HepG2 (cell line): Measurements from ENCODE around the gene ITCH. TPM values are rescaled to one million over a fixed set of nuclear protein-coding genes. Genes with fewer than 3 reads are reported as not detected.

Source experiments
- ARID2 ChIP-seq: sonication (generic); formaldehyde crosslinking; IDR thresholded peaks from 2 replicates; pipeline ENCODE4 v1.8.1; 2022; ENCODE audit warnings: mild to moderate bottlenecking, missing genetic modification reagents, borderline replicate concordance
- BORCS8-MEF2B ChIP-seq: sonication (generic); formaldehyde crosslinking; IDR thresholded peaks from 2 replicates; pipeline ENCODE4 v1.8.0; 2022; ENCODE audit warnings: mild to moderate bottlenecking, missing genetic modification reagents
- KDM5B ChIP-seq: sonication (generic); formaldehyde crosslinking; IDR thresholded peaks from 2 replicates; pipeline ENCODE4 v1.4.0; 2020; ENCODE audit warnings: missing genetic modification reagents, mild to moderate bottlenecking, borderline replicate concordance
- MXD1 ChIP-seq: sonication (generic); formaldehyde crosslinking; IDR thresholded peaks from 2 replicates; pipeline ENCODE4 v1.4.0; 2020; ENCODE audit warnings: mild to moderate bottlenecking, missing genetic modification reagents
- NCOA2 ChIP-seq: sonication (generic); formaldehyde crosslinking; IDR thresholded peaks from 2 replicates; pipeline ENCODE4 v1.8.0; 2022; ENCODE audit warnings: inconsistent platforms
- SRSF1 ChIP-seq: fragments of 200-400 bp; formaldehyde crosslinking; optimal IDR thresholded peaks from 2 replicates; pipeline ENCODE3; 2017; ENCODE audit warnings: mild to moderate bottlenecking, low read depth, low read length, moderate library complexity
- SRSF4 ChIP-seq: fragments of 200-400 bp; formaldehyde crosslinking; IDR thresholded peaks from one replicate; pipeline ENCODE4 v1.6.1; 2018; ENCODE audit warnings: mild to moderate bottlenecking, low read depth, low read length, moderate library complexity; ENCODE audit not compliant: poor library complexity, severe bottlenecking
- TAF1 ChIP-seq: sonication (generic); formaldehyde crosslinking; IDR thresholded peaks from 2 replicates; pipeline ENCODE4 v1.4.0; 2020; ENCODE audit warnings: missing genetic modification reagents
- ZNF251 ChIP-seq: sonication (generic); formaldehyde crosslinking; IDR thresholded peaks from 2 replicates; pipeline ENCODE4 v1.9.0; 2021; ENCODE audit warnings: mild to moderate bottlenecking, missing genetic modification reagents
- ZNF569 ChIP-seq: sonication (generic); formaldehyde crosslinking; IDR thresholded peaks from 2 replicates; pipeline ENCODE4 v1.5.0; 2020; ENCODE audit warnings: mild to moderate bottlenecking, missing genetic modification reagents, moderate library complexity, borderline replicate concordance
- ZNF850 ChIP-seq: sonication (generic); formaldehyde crosslinking; conservative IDR thresholded peaks from 2 replicates; pipeline ENCODE4 v1.9.0; 2021; ENCODE audit warnings: mild to moderate bottlenecking, missing genetic modification reagents
- ZNF883 ChIP-seq: sonication (generic); formaldehyde crosslinking; IDR thresholded peaks from 2 replicates; pipeline ENCODE4 v1.5.1; 2020; ENCODE audit warnings: mild to moderate bottlenecking, missing genetic modification reagents; ENCODE audit errors: not compliant biosample characterization
- polyA plus RNA-seq, 8 experiments: library from polyadenylated mRNA; depleted of rRNA in 3 of 8; stranded (reverse) in 7 of 8; unstranded in 1 of 8; fragments of >200 nt; fragmentation: Illumina TruSeq in 4 of 8; extraction: Trizol in 4 of 8; gene quantifications; 2 replicates each; pipeline versions ENCODE4 v1.2.1 to v1.2.3, GENCODE V29; 2011 to 2016; ENCODE audit warnings: low read depth in 4 of 8, missing spikeins in 1 of 8, mixed read lengths in 1 of 8; ENCODE audit not compliant: insufficient read depth in 1 of 8
- total RNA-seq, 5 experiments: library from RNA; depleted of rRNA; stranded (reverse); fragments of >200 nt; fragmentation: Illumina TruSeq; extraction: Trizol; gene quantifications; 2 replicates each; pipeline ENCODE4 v1.2.3, GENCODE V29; 2016; ENCODE audit warnings: low read depth in 1 of 5
- TF ChIP-seq, protein P1 (sequence below): sonication (generic); formaldehyde crosslinking; IDR thresholded peaks from 2 replicates; pipeline ENCODE4 v1.5.1; 2020; ENCODE audit warnings: missing genetic modification reagents, mild to moderate bottlenecking, borderline replicate concordance
- TF ChIP-seq, protein P2 (sequence below): sonication (generic); formaldehyde crosslinking; IDR thresholded peaks from 2 replicates; pipeline ENCODE4 v1.5.1; 2020; ENCODE audit warnings: mild to moderate bottlenecking, missing genetic modification reagents, borderline replicate concordance
- TF ChIP-seq, protein P3 (sequence below): sonication (generic); formaldehyde crosslinking; IDR thresholded peaks from 2 replicates; pipeline ENCODE4 v1.4.0; 2020; ENCODE audit warnings: mild to moderate bottlenecking, missing genetic modification reagents
- TF ChIP-seq, protein P4 (sequence below): sonication (generic); formaldehyde crosslinking; IDR thresholded peaks from 2 replicates; pipeline ENCODE4 v1.5.0; 2020; ENCODE audit warnings: missing genetic modification reagents
- TF ChIP-seq, protein P5 (sequence below), 2 experiments: sonication (generic) in 1 of 2; formaldehyde crosslinking in 1 of 2; IDR thresholded peaks; 2 replicates each; pipeline versions ENCODE4 v1.4.0 to v1.6.1; 2018 to 2020; ENCODE audit warnings: missing genetic modification reagents in 2 of 2, borderline replicate concordance in 1 of 2, low read depth in 1 of 2, mild to moderate bottlenecking in 1 of 2, missing biosample characterization in 1 of 2

The ITCH gene
- total and polyA plus RNA-seq, 2 of the 13 experiments (the other 11 are each of a cell fraction or from before 2014, with no cell fraction given): 20.5 to 112 TPM

- TF ChIP-seq, protein P1, sequence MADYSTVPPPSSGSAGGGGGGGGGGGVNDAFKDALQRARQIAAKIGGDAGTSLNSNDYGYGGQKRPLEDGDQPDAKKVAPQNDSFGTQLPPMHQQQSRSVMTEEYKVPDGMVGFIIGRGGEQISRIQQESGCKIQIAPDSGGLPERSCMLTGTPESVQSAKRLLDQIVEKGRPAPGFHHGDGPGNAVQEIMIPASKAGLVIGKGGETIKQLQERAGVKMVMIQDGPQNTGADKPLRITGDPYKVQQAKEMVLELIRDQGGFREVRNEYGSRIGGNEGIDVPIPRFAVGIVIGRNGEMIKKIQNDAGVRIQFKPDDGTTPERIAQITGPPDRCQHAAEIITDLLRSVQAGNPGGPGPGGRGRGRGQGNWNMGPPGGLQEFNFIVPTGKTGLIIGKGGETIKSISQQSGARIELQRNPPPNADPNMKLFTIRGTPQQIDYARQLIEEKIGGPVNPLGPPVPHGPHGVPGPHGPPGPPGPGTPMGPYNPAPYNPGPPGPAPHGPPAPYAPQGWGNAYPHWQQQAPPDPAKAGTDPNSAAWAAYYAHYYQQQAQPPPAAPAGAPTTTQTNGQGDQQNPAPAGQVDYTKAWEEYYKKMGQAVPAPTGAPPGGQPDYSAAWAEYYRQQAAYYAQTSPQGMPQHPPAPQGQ (CRISPR knock-in tag): 0 out of 2 replicates have a peak, but pooled peaks have one; percentile 11
- TF ChIP-seq, protein P2, sequence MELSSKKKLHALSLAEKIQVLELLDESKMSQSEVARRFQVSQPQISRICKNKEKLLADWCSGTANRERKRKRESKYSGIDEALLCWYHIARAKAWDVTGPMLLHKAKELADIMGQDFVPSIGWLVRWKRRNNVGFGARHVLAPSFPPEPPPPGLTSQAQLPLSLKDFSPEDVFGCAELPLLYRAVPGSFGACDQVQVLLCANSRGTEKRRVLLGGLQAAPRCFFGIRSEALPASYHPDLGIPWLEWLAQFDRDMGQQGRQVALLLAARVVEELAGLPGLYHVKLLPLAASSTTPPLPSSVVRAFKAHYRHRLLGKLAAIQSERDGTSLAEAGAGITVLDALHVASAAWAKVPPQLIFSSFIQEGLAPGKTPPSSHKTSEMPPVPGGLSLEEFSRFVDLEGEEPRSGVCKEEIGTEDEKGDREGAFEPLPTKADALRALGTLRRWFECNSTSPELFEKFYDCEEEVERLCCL: peak; percentile 97
- TF ChIP-seq ZNF883 (CRISPR knock-in tag) (peak; percentile 98), SRSF1 (peak; percentile 81), ZNF850 (CRISPR knock-in tag) (peak; percentile 95; the same call in 1 of the 2 replicates), ZNF251 (CRISPR knock-in tag) (no peak), TAF1 (CRISPR knock-in tag) (peak; percentile 91), ARID2 (no peak), MXD1 (CRISPR knock-in tag) (peak; percentile 56; the same call in 1 of the 2 replicates), KDM5B (CRISPR knock-in tag) (peak; percentile 94), SRSF4 (no peak), NCOA2 (CRISPR knock-in tag) (peak; percentile 75), ZNF569 (CRISPR knock-in tag) (peak; percentile 99; the same call in 1 of the 2 replicates), BORCS8-MEF2B (CRISPR knock-in tag) (peak; percentile 91)
- TF ChIP-seq, protein P3, sequence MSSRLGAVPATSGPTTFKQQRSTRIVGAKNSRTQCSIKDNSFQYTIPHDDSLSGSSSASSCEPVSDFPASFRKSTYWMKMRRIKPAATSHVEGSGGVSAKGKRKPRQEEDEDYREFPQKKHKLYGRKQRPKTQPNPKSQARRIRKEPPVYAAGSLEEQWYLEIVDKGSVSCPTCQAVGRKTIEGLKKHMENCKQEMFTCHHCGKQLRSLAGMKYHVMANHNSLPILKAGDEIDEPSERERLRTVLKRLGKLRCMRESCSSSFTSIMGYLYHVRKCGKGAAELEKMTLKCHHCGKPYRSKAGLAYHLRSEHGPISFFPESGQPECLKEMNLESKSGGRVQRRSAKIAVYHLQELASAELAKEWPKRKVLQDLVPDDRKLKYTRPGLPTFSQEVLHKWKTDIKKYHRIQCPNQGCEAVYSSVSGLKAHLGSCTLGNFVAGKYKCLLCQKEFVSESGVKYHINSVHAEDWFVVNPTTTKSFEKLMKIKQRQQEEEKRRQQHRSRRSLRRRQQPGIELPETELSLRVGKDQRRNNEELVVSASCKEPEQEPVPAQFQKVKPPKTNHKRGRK (CRISPR knock-in tag): no peak
- TF ChIP-seq, protein P4, sequence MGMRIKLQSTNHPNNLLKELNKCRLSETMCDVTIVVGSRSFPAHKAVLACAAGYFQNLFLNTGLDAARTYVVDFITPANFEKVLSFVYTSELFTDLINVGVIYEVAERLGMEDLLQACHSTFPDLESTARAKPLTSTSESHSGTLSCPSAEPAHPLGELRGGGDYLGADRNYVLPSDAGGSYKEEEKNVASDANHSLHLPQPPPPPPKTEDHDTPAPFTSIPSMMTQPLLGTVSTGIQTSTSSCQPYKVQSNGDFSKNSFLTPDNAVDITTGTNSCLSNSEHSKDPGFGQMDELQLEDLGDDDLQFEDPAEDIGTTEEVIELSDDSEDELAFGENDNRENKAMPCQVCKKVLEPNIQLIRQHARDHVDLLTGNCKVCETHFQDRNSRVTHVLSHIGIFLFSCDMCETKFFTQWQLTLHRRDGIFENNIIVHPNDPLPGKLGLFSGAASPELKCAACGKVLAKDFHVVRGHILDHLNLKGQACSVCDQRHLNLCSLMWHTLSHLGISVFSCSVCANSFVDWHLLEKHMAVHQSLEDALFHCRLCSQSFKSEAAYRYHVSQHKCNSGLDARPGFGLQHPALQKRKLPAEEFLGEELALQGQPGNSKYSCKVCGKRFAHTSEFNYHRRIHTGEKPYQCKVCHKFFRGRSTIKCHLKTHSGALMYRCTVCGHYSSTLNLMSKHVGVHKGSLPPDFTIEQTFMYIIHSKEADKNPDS (CRISPR knock-in tag): peak; percentile 92; the same call in 1 of the 2 replicates
- TF ChIP-seq, protein P5, sequence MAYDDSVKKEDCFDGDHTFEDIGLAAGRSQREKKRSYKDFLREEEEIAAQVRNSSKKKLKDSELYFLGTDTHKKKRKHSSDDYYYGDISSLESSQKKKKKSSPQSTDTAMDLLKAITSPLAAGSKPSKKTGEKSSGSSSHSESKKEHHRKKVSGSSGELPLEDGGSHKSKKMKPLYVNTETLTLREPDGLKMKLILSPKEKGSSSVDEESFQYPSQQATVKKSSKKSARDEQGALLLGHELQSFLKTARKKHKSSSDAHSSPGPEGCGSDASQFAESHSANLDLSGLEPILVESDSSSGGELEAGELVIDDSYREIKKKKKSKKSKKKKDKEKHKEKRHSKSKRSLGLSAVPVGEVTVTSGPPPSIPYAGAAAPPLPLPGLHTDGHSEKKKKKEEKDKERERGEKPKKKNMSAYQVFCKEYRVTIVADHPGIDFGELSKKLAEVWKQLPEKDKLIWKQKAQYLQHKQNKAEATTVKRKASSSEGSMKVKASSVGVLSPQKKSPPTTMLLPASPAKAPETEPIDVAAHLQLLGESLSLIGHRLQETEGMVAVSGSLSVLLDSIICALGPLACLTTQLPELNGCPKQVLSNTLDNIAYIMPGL (CRISPR knock-in tag; IDR thresholded peaks at IDR 0.05; ENCODE audit: borderline replicate concordance in 1 of 2, low read depth in 1 of 2): peak; percentile 96
Measured at GRCh38 chr20:34516247-34517113, 153.4 kb downstream of the ITCH start, which contains the start of gene DYNLRB1 (continued).
